ENCODE data around the gene SLIT1. TPM values are rescaled to one million over a fixed set of nuclear protein-coding genes. Genes with fewer than 3 reads are reported as not detected.

Gene SLIT1
- total RNA-seq, 1 donor from 2014 or later: 0.23 TPM

DNA sequence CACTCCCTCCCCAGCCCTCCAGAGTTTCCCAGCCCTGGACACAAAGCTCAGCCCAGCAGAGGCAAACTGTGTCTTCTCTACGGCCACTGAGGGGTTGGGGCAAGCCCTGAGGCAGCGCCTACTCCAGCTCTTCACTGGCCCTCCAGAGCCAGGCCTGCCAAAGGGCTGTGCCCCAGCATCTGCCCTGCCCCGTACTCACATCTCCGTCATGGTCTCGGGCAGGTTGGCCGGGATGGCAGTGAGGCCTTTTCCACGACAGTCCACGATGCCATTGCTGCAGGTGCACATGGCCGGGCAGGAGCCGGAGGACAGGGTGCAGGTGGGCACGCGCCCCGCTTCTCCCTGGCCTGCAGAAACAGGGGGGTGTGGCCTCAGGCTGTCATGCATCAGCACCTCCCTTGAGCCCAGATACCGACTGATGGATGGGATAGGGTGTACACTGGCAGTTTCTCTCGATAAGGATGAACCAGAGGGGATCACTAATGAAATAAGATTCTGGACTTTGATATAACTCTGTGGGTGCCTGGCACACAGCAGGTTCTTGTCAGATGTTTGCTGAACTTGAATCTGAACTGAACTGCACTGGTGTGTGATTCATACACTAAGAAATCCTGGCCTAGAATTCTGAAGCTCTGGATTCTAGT lies 125.2 kb downstream of the SLIT1 start:
- H3K27me3 ChIP-seq (ENCODE audit: insufficient read depth, low read length): peaks cover 14% of the 10 kb centered on the region
- H3K36me3 ChIP-seq (ENCODE audit: insufficient read depth, low read length): no peaks in the 10 kb centered on the region
- no peak overlapping the region for H3K4me3 Mint-ChIP-seq (ENCODE audit: unreplicated experiment)
- H4K20me1 ChIP-seq (ENCODE audit: insufficient read depth, low read length): no peaks in the 10 kb centered on the region
- no peaks in the 10 kb centered on the region for H3K36me3 Mint-ChIP-seq (ENCODE audit: low read depth, unreplicated experiment)
- no peak overlapping the region for H3K27ac Mint-ChIP-seq (ENCODE audit: unreplicated experiment)
- H3K9ac ChIP-seq (ENCODE audit: low read length): no peak overlapping the region
- no peak for TF ChIP-seq EZH2 (IDR thresholded peaks at IDR 0.05; ENCODE audit: insufficient read depth, low read length)
- TF ChIP-seq, protein P1, sequence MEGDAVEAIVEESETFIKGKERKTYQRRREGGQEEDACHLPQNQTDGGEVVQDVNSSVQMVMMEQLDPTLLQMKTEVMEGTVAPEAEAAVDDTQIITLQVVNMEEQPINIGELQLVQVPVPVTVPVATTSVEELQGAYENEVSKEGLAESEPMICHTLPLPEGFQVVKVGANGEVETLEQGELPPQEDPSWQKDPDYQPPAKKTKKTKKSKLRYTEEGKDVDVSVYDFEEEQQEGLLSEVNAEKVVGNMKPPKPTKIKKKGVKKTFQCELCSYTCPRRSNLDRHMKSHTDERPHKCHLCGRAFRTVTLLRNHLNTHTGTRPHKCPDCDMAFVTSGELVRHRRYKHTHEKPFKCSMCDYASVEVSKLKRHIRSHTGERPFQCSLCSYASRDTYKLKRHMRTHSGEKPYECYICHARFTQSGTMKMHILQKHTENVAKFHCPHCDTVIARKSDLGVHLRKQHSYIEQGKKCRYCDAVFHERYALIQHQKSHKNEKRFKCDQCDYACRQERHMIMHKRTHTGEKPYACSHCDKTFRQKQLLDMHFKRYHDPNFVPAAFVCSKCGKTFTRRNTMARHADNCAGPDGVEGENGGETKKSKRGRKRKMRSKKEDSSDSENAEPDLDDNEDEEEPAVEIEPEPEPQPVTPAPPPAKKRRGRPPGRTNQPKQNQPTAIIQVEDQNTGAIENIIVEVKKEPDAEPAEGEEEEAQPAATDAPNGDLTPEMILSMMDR (IDR thresholded peaks at IDR 0.05; ENCODE audit: insufficient read depth, low read depth, low read length): no peak
- no peaks in the 10 kb centered on the region for H3K79me2 ChIP-seq (ENCODE audit: insufficient read depth, low read length)
- H3K9me3 ChIP-seq (ENCODE audit: insufficient read depth, low read depth, low read length): no peaks in the 10 kb centered on the region
- no peaks in the 10 kb centered on the region for H3K4me1 ChIP-seq (ENCODE audit: insufficient read depth, low read length)
- no peak for FAIRE-seq
- no peaks in the 10 kb centered on the region for H3K9me3 Mint-ChIP-seq (ENCODE audit: unreplicated experiment)
- H3K4me1 Mint-ChIP-seq (ENCODE audit: low read depth, unreplicated experiment): peaks cover 2% of the 10 kb centered on the region
- H3K27me3 Mint-ChIP-seq (ENCODE audit: low read depth, unreplicated experiment): peaks cover 43% of the 10 kb centered on the region
- no peak for DNase-seq (ENCODE audit: low read depth)
- H3K4me3 ChIP-seq (ENCODE audit: insufficient read depth, low read depth, low read length): no peak overlapping the region
- H3K4me2 ChIP-seq (ENCODE audit: low read length): no peak overlapping the region
- H3K27ac ChIP-seq (ENCODE audit: low read depth, low read length): no peak overlapping the region
- no peak overlapping the region for H2AFZ ChIP-seq (ENCODE audit: low read depth, low read length)

DNA sequence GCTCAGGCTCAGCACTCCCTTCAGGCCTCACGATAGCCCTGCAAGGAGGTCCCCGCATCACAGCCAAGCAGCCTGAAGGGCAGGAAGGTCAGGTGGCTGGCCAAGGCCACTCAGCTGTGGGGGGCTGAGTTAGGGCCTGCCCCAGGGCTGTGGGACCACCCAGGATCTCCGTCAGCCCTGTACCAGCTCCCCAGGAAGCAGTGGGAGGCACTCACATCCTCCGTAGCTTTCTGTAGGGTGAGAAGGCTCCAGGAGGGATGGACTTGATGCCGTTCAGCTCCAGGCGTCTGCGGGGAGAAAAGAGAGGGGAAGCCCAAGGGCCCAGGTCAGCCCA lies 125.9 kb downstream of the SLIT1 start:
- Histone ChIP-seq H3K79me2 (ENCODE audit: insufficient read depth, low read length) (no peaks in the 10 kb centered on the region), H3K9me3 (ENCODE audit: insufficient read depth, low read depth, low read length) (no peaks in the 10 kb centered on the region), H3K9ac (ENCODE audit: low read length) (no peak overlapping the region), H3K4me1 (ENCODE audit: insufficient read depth, low read length) (no peaks in the 10 kb centered on the region), H4K20me1 (ENCODE audit: insufficient read depth, low read length) (no peaks in the 10 kb centered on the region), H2AFZ (ENCODE audit: low read depth, low read length) (no peak overlapping the region), H3K36me3 (ENCODE audit: insufficient read depth, low read length) (no peaks in the 10 kb centered on the region), H3K27ac (ENCODE audit: low read depth, low read length) (no peak overlapping the region), H3K4me3 (ENCODE audit: insufficient read depth, low read depth, low read length) (no peak overlapping the region), H3K27me3 (ENCODE audit: insufficient read depth, low read length) (peaks cover 12% of the 10 kb centered on the region), H3K4me2 (ENCODE audit: low read length) (no peak overlapping the region)
- TF ChIP-seq, protein P1 (IDR thresholded peaks at IDR 0.05; ENCODE audit: insufficient read depth, low read depth, low read length): no peak
- TF ChIP-seq EZH2 (IDR thresholded peaks at IDR 0.05; ENCODE audit: insufficient read depth, low read length): no peak
- DNase-seq (ENCODE audit: low read depth): no peak
- Mint-ChIP-seq H3K4me3 (ENCODE audit: unreplicated experiment) (no peak overlapping the region), H3K4me1 (ENCODE audit: low read depth, unreplicated experiment) (no peaks in the 10 kb centered on the region), H3K9me3 (ENCODE audit: unreplicated experiment) (no peaks in the 10 kb centered on the region), H3K36me3 (ENCODE audit: low read depth, unreplicated experiment) (no peaks in the 10 kb centered on the region), H3K27me3 (ENCODE audit: low read depth, unreplicated experiment) (peaks cover 39% of the 10 kb centered on the region), H3K27ac (ENCODE audit: unreplicated experiment) (no peak overlapping the region)
- no peak for FAIRE-seq

DNA sequence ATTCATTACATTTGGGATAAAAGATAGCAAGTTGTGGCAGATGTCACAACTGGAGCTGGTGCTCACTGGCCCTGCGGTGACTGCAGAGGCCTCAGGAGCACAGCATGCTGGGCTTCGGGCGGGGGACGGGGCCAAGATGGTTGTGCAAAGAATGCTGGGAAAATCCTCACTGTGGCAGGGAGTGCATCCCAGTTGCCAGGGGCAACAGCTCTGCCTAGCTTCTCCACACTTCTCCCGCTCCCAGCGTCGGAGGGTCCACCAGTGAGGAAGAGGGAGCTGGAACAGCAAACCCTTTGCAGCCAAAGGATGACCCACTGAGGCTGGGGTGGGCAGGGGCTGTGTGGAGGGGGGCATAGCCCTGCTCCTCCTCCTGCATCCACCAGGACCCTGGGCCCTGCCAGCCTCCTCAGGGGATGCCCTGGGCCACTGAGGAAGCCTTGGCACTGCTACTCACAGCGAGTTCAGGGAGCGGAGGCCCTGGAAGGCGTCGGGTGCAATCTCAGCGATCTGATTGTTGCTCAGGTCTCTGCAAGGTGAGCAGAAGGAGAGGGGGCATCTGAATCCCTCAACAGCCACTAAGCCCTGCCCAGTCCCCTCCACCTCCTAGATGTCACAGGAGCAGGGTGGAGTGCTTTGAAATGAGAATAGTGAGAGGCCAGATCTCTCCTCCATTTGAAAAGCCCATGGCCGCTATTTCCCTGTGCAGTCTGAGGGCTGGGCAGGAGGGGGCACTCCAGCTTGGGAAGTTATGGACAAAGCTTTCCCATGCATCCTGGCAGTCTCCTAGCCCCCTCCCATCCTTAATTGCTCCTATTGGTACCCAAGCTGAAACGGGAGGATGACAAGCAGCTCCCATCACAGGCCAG lies 126.5 kb downstream of the SLIT1 start:
- Histone ChIP-seq H4K20me1 (ENCODE audit: insufficient read depth, low read length) (no peaks in the 10 kb centered on the region), H3K79me2 (ENCODE audit: insufficient read depth, low read length) (no peaks in the 10 kb centered on the region), H3K4me1 (ENCODE audit: insufficient read depth, low read length) (no peaks in the 10 kb centered on the region), H3K27me3 (ENCODE audit: insufficient read depth, low read length) (peaks cover 7% of the 10 kb centered on the region), H2AFZ (ENCODE audit: low read depth, low read length) (no peak overlapping the region), H3K27ac (ENCODE audit: low read depth, low read length) (no peak overlapping the region), H3K4me3 (ENCODE audit: insufficient read depth, low read depth, low read length) (no peak overlapping the region), H3K36me3 (ENCODE audit: insufficient read depth, low read length) (no peaks in the 10 kb centered on the region), H3K9me3 (ENCODE audit: insufficient read depth, low read depth, low read length) (no peaks in the 10 kb centered on the region), H3K4me2 (ENCODE audit: low read length) (no peak overlapping the region), H3K9ac (ENCODE audit: low read length) (no peak overlapping the region)
- H3K4me1 Mint-ChIP-seq (ENCODE audit: low read depth, unreplicated experiment): no peaks in the 10 kb centered on the region
- DNase-seq (ENCODE audit: low read depth) (no peak), FAIRE-seq (no peak)
- H3K27me3 Mint-ChIP-seq (ENCODE audit: low read depth, unreplicated experiment): peaks cover 37% of the 10 kb centered on the region
- H3K27ac Mint-ChIP-seq (ENCODE audit: unreplicated experiment): no peak overlapping the region
- no peaks in the 10 kb centered on the region for H3K9me3 Mint-ChIP-seq (ENCODE audit: unreplicated experiment)
- H3K36me3 Mint-ChIP-seq (ENCODE audit: low read depth, unreplicated experiment): no peaks in the 10 kb centered on the region
- TF ChIP-seq, protein P1 (IDR thresholded peaks at IDR 0.05; ENCODE audit: insufficient read depth, low read depth, low read length): no peak
- TF ChIP-seq EZH2 (IDR thresholded peaks at IDR 0.05; ENCODE audit: insufficient read depth, low read length): no peak
- no peak overlapping the region for H3K4me3 Mint-ChIP-seq (ENCODE audit: unreplicated experiment)
